ENCODE data around the gene ITGAV. TPM values are rescaled to one million over a fixed set of nuclear protein-coding genes. Genes with fewer than 3 reads are reported as not detected.

ITGAV gene
- total and polyA plus RNA-seq, 9 donors, result 35.3 to 123 (median 96.8) TPM

- Histone ChIP-seq H3K27me3 (no peaks in the 10 kb centered on the region), H3K9me3 (no peaks in the 10 kb centered on the region), H3K4me3 (no peak overlapping the region), H3K36me3 (no peaks in the 10 kb centered on the region), H3K4me1 (ENCODE audit: insufficient read depth) (peaks cover 10% of the 10 kb centered on the region), H3K27ac (no peak overlapping the region)
- TF ChIP-seq CTCF (IDR thresholded peaks at IDR 0.05) (no peak), POLR2A (IDR thresholded peaks at IDR 0.05) (no peak), EP300 (IDR thresholded peaks at IDR 0.05) (no peak)
- DNase-seq, result no peak
- 42 to 52% (median 45%) methylated on average over 3 of the region's 3 CpGs for WGBS, 3 donors
- intact Hi-C loops (cut with DNase I), result no loop called here
Measured at GRCh38 chr2:186599186-186599778, 9.4 kb downstream of the ITGAV start.

- 38 to 50% (median 44%) methylated on average over 1 of the region's 1 CpG for WGBS, 3 donors
Measured at GRCh38 chr2:186603286-186603685, 13.4 kb downstream of the ITGAV start.

GRCh38 chr2:186605041-186605440 is 15.2 kb downstream of the ITGAV start:
- Histone ChIP-seq H3K4me3 (no peak overlapping the region), H3K27me3 (no peaks in the 10 kb centered on the region), H3K36me3 (no peaks in the 10 kb centered on the region), H3K4me1 (ENCODE audit: insufficient read depth) (peaks cover 1% of the 10 kb centered on the region), H3K27ac (no peak overlapping the region), H3K9me3 (no peaks in the 10 kb centered on the region)
- intact Hi-C loops (cut with DNase I), result no loop called here
- TF ChIP-seq POLR2A (IDR thresholded peaks at IDR 0.05), result no peak
- no peak for TF ChIP-seq EP300 (IDR thresholded peaks at IDR 0.05)
- no peak for TF ChIP-seq CTCF (IDR thresholded peaks at IDR 0.05)
- 74 to 87% (median 82%) methylated on average over 3 of the region's 3 CpGs for WGBS, 3 donors
- no peak for DNase-seq

More at GRCh38 chr2:186603286-186603685, 13.4 kb downstream of the ITGAV start:
- Histone ChIP-seq H3K36me3 (no peaks in the 10 kb centered on the region), H3K27me3 (no peaks in the 10 kb centered on the region), H3K4me1 (ENCODE audit: insufficient read depth) (peaks cover 8% of the 10 kb centered on the region), H3K27ac (no peak overlapping the region), H3K9me3 (no peaks in the 10 kb centered on the region), H3K4me3 (no peak overlapping the region)
- no peak for DNase-seq
- TF ChIP-seq POLR2A (IDR thresholded peaks at IDR 0.05) (no peak), CTCF (IDR thresholded peaks at IDR 0.05) (no peak), EP300 (IDR thresholded peaks at IDR 0.05) (no peak)
- intact Hi-C loops (cut with DNase I), result no loop called here

GRCh38 chr2:186607660-186608324 is 17.9 kb downstream of the ITGAV start:
- intact Hi-C loops (cut with DNase I), result no loop called here
- Histone ChIP-seq H3K9me3 (no peaks in the 10 kb centered on the region), H3K36me3 (no peaks in the 10 kb centered on the region), H3K4me3 (no peak overlapping the region), H3K27me3 (no peaks in the 10 kb centered on the region), H3K4me1 (ENCODE audit: insufficient read depth) (peaks cover 5% of the 10 kb centered on the region), H3K27ac (no peak overlapping the region)
- WGBS, 3 donors, result 96 to 97% (median 97%) methylated on average over 6 of the region's 6 CpGs
- TF ChIP-seq POLR2A (IDR thresholded peaks at IDR 0.05) (no peak), EP300 (IDR thresholded peaks at IDR 0.05) (no peak), CTCF (IDR thresholded peaks at IDR 0.05) (no peak)
- DNase-seq, result no peak

Measured in ovary (tissue), 9 donors.